Calu3 (cell line): Measurements from ENCODE around the gene SLC5A6. TPM values are rescaled to one million over a fixed set of nuclear protein-coding genes. Genes with fewer than 3 reads are reported as not detected.

Experiments used
- BruUV-seq: library from RNA; stranded (reverse); fragments of 400-500 nt; replicated peaks from 2 replicates; lab custom pipeline; 2021; lab: Mats Ljungman, UMichigan
- CTCF ChIA-PET: fragments of 300-600 bp; sonication (Branson Sonifier 250); formaldehyde crosslinking; loops from one replicate; lab custom pipeline; 2022; ENCODE audit warnings: antibody characterized with exemption; lab: Charles Lee
- DNase-seq: peaks from one replicate; pipeline ENCODE4 v3.0.0; 2022
- H3K27ac Mint-ChIP-seq: one replicate; pipeline ENCODE4 v1.8.0; 2022; ENCODE audit warnings: mixed read lengths; ENCODE audit not compliant: unreplicated experiment
- H3K27me3 Mint-ChIP-seq: one replicate; pipeline ENCODE4 v1.8.0; 2022; ENCODE audit warnings: mixed read lengths; ENCODE audit not compliant: unreplicated experiment
- H3K36me3 Mint-ChIP-seq: one replicate; pipeline ENCODE4 v1.8.0; 2022; ENCODE audit warnings: mild to moderate bottlenecking, moderate library complexity, mixed read lengths; ENCODE audit not compliant: insufficient read depth, unreplicated experiment
- H3K4me1 Mint-ChIP-seq: one replicate; pipeline ENCODE4 v1.8.0; 2022; ENCODE audit warnings: mild to moderate bottlenecking, low read depth, mixed read lengths; ENCODE audit not compliant: unreplicated experiment
- H3K4me3 Mint-ChIP-seq: one replicate; pipeline ENCODE4 v1.8.0; 2022; ENCODE audit warnings: mild to moderate bottlenecking, low read depth, moderate library complexity, mixed read lengths; ENCODE audit not compliant: unreplicated experiment
- H3K9me3 Mint-ChIP-seq: one replicate; pipeline ENCODE4 v1.8.0; 2022; ENCODE audit warnings: low read depth, mixed read lengths; ENCODE audit not compliant: unreplicated experiment
- intact Hi-C: fragments of 100-400 bp; cut with micrococcal nuclease; formaldehyde crosslinking; loops from one replicate; pipeline ENCODE4 v1.10.0; 2022; ENCODE audit not compliant: unreplicated experiment
- total RNA-seq: library from RNA; stranded (reverse); gene quantifications from 2 replicates; pipeline ENCODE4 v1.2.3, GENCODE V29; 2022
- TF ChIP-seq, protein P1 (sequence below): fragments of 200-600 bp; IDR thresholded peaks from one replicate; pipeline ENCODE4 v1.8.0; 2022; ENCODE audit warnings: antibody characterized with exemption; ENCODE audit not compliant: unreplicated experiment

The SLC5A6 gene
- total RNA-seq, 1 experiment from 2014 or later, result 39.6 TPM

- TF ChIP-seq, protein P1, sequence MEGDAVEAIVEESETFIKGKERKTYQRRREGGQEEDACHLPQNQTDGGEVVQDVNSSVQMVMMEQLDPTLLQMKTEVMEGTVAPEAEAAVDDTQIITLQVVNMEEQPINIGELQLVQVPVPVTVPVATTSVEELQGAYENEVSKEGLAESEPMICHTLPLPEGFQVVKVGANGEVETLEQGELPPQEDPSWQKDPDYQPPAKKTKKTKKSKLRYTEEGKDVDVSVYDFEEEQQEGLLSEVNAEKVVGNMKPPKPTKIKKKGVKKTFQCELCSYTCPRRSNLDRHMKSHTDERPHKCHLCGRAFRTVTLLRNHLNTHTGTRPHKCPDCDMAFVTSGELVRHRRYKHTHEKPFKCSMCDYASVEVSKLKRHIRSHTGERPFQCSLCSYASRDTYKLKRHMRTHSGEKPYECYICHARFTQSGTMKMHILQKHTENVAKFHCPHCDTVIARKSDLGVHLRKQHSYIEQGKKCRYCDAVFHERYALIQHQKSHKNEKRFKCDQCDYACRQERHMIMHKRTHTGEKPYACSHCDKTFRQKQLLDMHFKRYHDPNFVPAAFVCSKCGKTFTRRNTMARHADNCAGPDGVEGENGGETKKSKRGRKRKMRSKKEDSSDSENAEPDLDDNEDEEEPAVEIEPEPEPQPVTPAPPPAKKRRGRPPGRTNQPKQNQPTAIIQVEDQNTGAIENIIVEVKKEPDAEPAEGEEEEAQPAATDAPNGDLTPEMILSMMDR, result no peak
- no TSS peak for BruUV-seq
- Mint-ChIP-seq H3K4me1 (no peaks in the 10 kb centered on the region), H3K4me3 (no peak overlapping the region), H3K27ac (no peak overlapping the region), H3K36me3 (no peaks in the 10 kb centered on the region), H3K9me3 (no peaks in the 10 kb centered on the region), H3K27me3 (peaks cover 13% of the 10 kb centered on the region)
- CTCF ChIA-PET, result interaction anchor here (0.7 kb wide), 1 partner anchor 132 kb away, joined by 7 read pairs; no protein-coding TSS in a partner anchor
- intact Hi-C loops, result no loop called here
- DNase-seq, result no peak
Observed at GRCh38 chr2:27171351-27171848, 40.7 kb downstream of the SLC5A6 start.

DNA sequence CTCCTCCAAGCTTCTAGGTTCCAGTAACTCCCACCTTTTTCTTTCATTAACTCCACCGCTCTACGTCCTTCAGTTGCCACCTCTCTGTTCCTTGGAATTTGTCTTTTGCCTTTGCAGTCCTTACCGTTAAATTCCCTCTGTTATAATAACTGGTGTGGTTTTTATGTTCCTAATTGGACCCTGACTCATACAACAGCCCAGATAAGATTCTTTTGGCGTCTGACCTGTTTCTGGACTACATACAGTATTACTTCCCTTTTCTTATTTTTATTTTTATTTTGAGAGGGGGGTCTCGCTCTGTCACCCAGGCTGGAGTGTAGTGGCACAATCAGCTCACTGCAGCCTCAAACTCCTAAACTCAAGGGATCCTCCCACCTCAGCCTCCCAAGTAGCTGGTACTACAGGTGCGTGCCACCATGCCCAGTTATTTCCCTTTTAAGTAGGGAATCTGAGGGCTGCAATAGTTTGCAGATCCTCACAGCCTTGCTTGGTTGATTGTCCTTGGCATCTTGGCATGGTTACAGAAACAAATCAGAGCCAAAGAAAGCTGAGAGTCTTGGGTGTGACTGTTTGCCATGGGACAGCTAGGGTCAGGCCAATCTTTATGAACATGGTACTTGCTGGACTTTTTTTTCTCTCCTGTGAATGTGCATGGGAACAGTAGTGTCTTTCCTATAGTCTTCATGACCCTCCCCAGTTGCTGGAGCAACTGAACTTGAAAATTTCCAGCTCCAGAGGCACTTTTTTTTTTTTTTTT, 41.3 kb downstream of the SLC5A6 start:
- CTCF ChIA-PET, result interaction anchor here (0.7 kb wide), 1 partner anchor 132 kb away, joined by 7 read pairs; no protein-coding TSS in a partner anchor
- Mint-ChIP-seq H3K27me3 (peaks cover 13% of the 10 kb centered on the region), H3K36me3 (no peaks in the 10 kb centered on the region), H3K27ac (no peak overlapping the region), H3K4me3 (no peak overlapping the region), H3K4me1 (no peaks in the 10 kb centered on the region), H3K9me3 (no peaks in the 10 kb centered on the region)
- intact Hi-C loops, result no loop called here
- TF ChIP-seq, protein P1, result no peak
- no TSS peak for BruUV-seq
- DNase-seq, result no peak

DNA sequence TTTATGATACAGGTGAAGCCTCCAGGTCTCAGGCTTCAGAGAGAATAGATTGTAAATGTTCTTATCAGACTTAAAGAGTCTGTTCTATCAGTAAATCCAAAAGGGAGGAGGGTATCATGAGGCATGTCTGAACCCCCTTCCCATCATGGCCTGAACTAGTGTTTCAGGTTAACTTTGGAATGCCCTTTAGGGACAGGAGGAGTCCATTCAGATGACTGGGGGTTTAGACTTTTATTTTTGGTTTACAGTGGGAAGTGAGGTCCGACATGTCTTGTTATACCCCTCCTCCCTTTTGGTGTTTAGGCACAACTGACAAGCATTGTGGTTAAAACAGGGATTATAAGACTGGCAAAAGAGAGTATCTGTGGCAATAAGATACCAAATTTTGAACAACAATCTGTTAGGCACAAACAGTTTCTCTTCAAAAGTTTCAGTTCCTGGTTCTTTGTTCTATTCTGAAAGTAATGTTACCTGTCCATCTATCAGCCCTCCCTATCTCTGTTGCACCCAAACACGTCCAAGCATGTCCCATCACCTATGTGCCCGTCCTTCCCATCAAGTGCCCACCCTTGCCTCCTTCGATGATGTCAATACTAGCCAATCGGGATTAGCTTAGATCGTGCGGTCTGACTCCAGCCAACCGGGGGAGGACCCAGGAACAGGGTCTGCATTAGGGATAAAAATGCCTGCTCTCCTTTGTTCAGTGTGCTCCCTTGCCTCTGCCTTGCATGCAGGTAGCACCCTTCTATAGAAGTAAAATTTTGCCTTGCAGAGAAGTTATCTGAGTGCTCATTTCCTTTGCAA, 46.9 kb downstream of the SLC5A6 start:
- no peaks in the 10 kb centered on the region for H3K9me3 Mint-ChIP-seq
- H3K4me1 Mint-ChIP-seq, result peaks cover 11% of the 10 kb centered on the region
- H3K27me3 Mint-ChIP-seq, result peaks cover 3% of the 10 kb centered on the region
- TF ChIP-seq, protein P1, result no peak
- CTCF ChIA-PET, result no interaction called here
- no TSS peak for BruUV-seq
- no peak for DNase-seq
- H3K4me3 Mint-ChIP-seq, result no peak overlapping the region
- no peaks in the 10 kb centered on the region for H3K36me3 Mint-ChIP-seq
- no peak overlapping the region for H3K27ac Mint-ChIP-seq
- intact Hi-C loops, result no loop called here

- peak overlapping the region; percentile 68 for H3K4me3 Mint-ChIP-seq
- intact Hi-C loops, result no loop called here
- peak overlapping the region; percentile 61 for H3K27ac Mint-ChIP-seq
- no peaks in the 10 kb centered on the region for H3K9me3 Mint-ChIP-seq
- TF ChIP-seq, protein P1, result no peak
- H3K36me3 Mint-ChIP-seq, result no peaks in the 10 kb centered on the region
- peaks cover 15% of the 10 kb centered on the region for H3K27me3 Mint-ChIP-seq
- H3K4me1 Mint-ChIP-seq, result peaks cover 11% of the 10 kb centered on the region
- CTCF ChIA-PET, result no interaction called here
- peak; percentile 39 for DNase-seq
- BruUV-seq, result no TSS peak
Observed at GRCh38 chr2:27162151-27163121, 49.6 kb downstream of the SLC5A6 start.
